VCaP (cell line): Measurements from ENCODE around the gene STARD3.

Source experiments
- H3K27ac ChIP-seq: fragments of 450-650 bp; 2 replicates; pipeline ENCODE4 v1.5.1; 2017
- TF ChIP-seq, protein P1 (sequence below): fragments of 450-650 bp; conservative IDR thresholded peaks from 2 replicates; pipeline ENCODE4 v1.5.1; 2017; ENCODE audit warnings: mild to moderate bottlenecking, moderate library complexity

STARD3 gene

GRCh38 chr17:39639043-39639442 lies 2.1 kb downstream of the STARD3 start:
- TF ChIP-seq, protein P1, sequence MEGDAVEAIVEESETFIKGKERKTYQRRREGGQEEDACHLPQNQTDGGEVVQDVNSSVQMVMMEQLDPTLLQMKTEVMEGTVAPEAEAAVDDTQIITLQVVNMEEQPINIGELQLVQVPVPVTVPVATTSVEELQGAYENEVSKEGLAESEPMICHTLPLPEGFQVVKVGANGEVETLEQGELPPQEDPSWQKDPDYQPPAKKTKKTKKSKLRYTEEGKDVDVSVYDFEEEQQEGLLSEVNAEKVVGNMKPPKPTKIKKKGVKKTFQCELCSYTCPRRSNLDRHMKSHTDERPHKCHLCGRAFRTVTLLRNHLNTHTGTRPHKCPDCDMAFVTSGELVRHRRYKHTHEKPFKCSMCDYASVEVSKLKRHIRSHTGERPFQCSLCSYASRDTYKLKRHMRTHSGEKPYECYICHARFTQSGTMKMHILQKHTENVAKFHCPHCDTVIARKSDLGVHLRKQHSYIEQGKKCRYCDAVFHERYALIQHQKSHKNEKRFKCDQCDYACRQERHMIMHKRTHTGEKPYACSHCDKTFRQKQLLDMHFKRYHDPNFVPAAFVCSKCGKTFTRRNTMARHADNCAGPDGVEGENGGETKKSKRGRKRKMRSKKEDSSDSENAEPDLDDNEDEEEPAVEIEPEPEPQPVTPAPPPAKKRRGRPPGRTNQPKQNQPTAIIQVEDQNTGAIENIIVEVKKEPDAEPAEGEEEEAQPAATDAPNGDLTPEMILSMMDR: no peak
- H3K27ac ChIP-seq: no peak overlapping the region

- TF ChIP-seq, protein P1: no peak
- H3K27ac ChIP-seq: no peak overlapping the region
Observed at GRCh38 chr17:39639566-39640458, 2.9 kb downstream of the STARD3 start.

- H3K27ac ChIP-seq: no peak overlapping the region
- TF ChIP-seq, protein P1: no peak
Observed at GRCh38 chr17:39640591-39641031, 3.7 kb downstream of the STARD3 start.

GRCh38 chr17:39641097-39641496 lies 4.2 kb downstream of the STARD3 start:
- no peak overlapping the region for H3K27ac ChIP-seq
- TF ChIP-seq, protein P1: no peak

- no peak overlapping the region for H3K27ac ChIP-seq
- TF ChIP-seq, protein P1: no peak
Observed at GRCh38 chr17:39641883-39642282, 4.9 kb downstream of the STARD3 start.

- H3K27ac ChIP-seq: no peak overlapping the region
- TF ChIP-seq, protein P1: no peak
Observed at GRCh38 chr17:39642291-39643074, 5.5 kb downstream of the STARD3 start.

DNA sequence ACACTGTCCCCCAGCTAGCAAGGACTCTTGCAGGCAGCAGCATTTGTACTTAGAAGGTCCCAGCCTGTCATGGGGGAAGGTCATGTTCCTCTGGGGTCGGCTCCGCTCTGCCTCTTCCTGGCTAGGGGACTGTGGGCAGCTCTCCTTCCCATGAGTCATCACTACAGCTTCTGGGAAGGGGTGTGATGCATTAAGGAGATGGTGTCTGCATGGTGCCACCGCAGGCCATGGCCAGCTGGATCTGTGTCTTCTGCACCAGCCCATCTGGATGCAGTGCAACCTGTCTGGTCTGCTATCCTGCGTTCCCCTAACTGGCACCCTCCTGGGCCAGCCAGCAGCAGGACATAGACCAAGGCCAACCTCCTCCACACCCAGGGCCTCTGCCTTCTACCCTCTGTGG lies 6.3 kb downstream of the STARD3 start:
- no peak overlapping the region for H3K27ac ChIP-seq
- TF ChIP-seq, protein P1: no peak
